GM12891 (cell line): ENCODE measurements around the gene ASB18.

Source experiments
- DNase-seq: peaks from one replicate; pipeline ENCODE4 v3.0.0; 2011; ENCODE audit warnings: low spot score; ENCODE audit not compliant: insufficient read length
- FAIRE-seq: peaks from 2 replicates; lab custom pipeline; 2011; peaks lifted over from hg19 to GRCh38; lab: Jason Lieb, UNC
- PAX5 ChIP-seq: IDR thresholded peaks from 2 replicates; pipeline ENCODE4 v1.6.1; 2011; ENCODE audit warnings: low read length, moderate library complexity, mild to moderate bottlenecking; ENCODE audit not compliant: insufficient read depth, severe bottlenecking
- POLR2A ChIP-seq: IDR thresholded peaks from 2 replicates; pipeline ENCODE4 v1.6.1; 2011; ENCODE audit warnings: low read depth, low read length, control low read depth
- POLR2AphosphoS5 ChIP-seq: IDR thresholded peaks from 2 replicates; pipeline ENCODE4 v1.6.1; 2011; ENCODE audit warnings: low read depth, low read length, control low read depth
- POU2F2 ChIP-seq: IDR thresholded peaks from 2 replicates; pipeline ENCODE4 v1.6.1; 2011; ENCODE audit warnings: low read depth, mild to moderate bottlenecking, control low read depth, low read length, moderate library complexity
- SPI1 ChIP-seq: IDR thresholded peaks from 2 replicates; pipeline ENCODE4 v1.6.1; 2011; ENCODE audit warnings: low read depth, low read length, control low read depth
- TAF1 ChIP-seq: IDR thresholded peaks from 2 replicates; pipeline ENCODE4 v1.6.1; 2011; ENCODE audit warnings: low read depth, low read length, control low read depth

Gene ASB18

DNA sequence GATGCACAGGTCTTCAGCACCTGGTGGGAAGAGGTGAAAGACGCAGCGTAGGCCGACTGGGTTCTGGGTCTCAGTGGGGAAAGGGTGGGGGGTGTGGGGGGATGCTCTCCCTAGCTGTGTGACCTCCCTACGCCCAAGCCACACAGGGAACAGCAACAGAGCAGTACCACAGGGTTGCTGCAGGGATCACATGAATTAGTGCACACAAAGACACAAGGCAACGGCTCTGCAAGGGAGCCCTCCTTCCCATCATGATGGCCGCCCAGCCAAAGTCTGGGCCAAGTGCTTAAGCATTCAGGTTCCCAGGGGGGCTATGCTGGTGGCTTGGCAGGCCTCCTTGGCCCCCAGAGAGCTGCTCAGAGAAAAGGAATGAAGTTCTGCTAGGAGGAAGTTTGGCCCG lies 67.8 kb downstream of the ASB18 start:
- no peak for FAIRE-seq
- TF ChIP-seq PAX5 = no peak
- no peak for TF ChIP-seq POU2F2
- TF ChIP-seq POLR2A = no peak
- no peak for TF ChIP-seq POLR2AphosphoS5
- no peak for TF ChIP-seq TAF1
- no peak for TF ChIP-seq SPI1

GRCh38 chr2:236195726-236196125 lies 68.5 kb downstream of the ASB18 start:
- no peak for DNase-seq
- no peak for TF ChIP-seq POU2F2
- TF ChIP-seq TAF1 = no peak
- FAIRE-seq = no peak

More for the DNA sequence above, 67.8 kb downstream of the ASB18 start:
- no peak for DNase-seq

GRCh38 chr2:236194786-236195185 lies 69.4 kb downstream of the ASB18 start:
- FAIRE-seq = no peak
- TF ChIP-seq PAX5 = no peak
- TF ChIP-seq POLR2A = no peak
- no peak for DNase-seq

- TF ChIP-seq POU2F2 = no peak
- no peak for TF ChIP-seq PAX5
- no peak for TF ChIP-seq POLR2AphosphoS5
- no peak for TF ChIP-seq TAF1
- no peak for TF ChIP-seq POLR2A
- no peak for TF ChIP-seq SPI1
- DNase-seq = no peak
- FAIRE-seq = no peak
Measured at GRCh38 chr2:236193026-236193425, 71.2 kb downstream of the ASB18 start.

GRCh38 chr2:236190674-236191073 lies 73.5 kb downstream of the ASB18 start:
- no peak for FAIRE-seq
- DNase-seq = no peak
- TF ChIP-seq TAF1 (no peak), SPI1 (no peak), PAX5 (no peak), POU2F2 (no peak), POLR2AphosphoS5 (no peak), POLR2A (no peak)

DNA sequence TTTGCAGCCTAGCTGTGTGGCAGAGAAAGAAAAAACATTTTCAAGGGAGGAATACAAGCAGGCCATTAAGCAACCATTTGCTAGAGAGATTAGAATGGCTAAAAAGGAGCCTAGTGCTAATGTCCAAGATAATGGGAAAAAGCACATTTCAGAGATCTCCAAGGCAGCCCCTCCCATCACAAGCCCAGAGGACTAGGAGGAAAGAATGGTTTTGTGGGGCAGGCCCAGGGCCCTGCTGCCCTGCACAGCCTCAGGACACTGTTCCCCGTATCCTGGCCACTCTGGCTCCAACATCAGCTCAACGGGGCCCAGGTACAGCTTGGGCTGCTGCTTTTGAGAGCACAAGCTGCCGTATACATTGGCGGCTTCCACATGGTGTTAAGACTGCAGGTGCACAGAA lies 79.5 kb downstream of the ASB18 start:
- TF ChIP-seq SPI1 = no peak
- no peak for TF ChIP-seq PAX5
- no peak for TF ChIP-seq POLR2AphosphoS5
- no peak for TF ChIP-seq TAF1
- no peak for TF ChIP-seq POU2F2
- TF ChIP-seq POLR2A = no peak
- FAIRE-seq (no peak), DNase-seq (no peak)

- no peak for TF ChIP-seq POLR2A
- no peak for TF ChIP-seq POLR2AphosphoS5
- no peak for TF ChIP-seq POU2F2
- DNase-seq = no peak
- FAIRE-seq = no peak
Measured at GRCh38 chr2:236180831-236181453, 83.3 kb downstream of the ASB18 start.

GRCh38 chr2:236180076-236180816 lies 84.0 kb downstream of the ASB18 start:
- no peak for DNase-seq
- FAIRE-seq = no peak
- TF ChIP-seq POU2F2 (no peak), SPI1 (no peak), POLR2AphosphoS5 (no peak), POLR2A (no peak), PAX5 (no peak), TAF1 (no peak)

DNA sequence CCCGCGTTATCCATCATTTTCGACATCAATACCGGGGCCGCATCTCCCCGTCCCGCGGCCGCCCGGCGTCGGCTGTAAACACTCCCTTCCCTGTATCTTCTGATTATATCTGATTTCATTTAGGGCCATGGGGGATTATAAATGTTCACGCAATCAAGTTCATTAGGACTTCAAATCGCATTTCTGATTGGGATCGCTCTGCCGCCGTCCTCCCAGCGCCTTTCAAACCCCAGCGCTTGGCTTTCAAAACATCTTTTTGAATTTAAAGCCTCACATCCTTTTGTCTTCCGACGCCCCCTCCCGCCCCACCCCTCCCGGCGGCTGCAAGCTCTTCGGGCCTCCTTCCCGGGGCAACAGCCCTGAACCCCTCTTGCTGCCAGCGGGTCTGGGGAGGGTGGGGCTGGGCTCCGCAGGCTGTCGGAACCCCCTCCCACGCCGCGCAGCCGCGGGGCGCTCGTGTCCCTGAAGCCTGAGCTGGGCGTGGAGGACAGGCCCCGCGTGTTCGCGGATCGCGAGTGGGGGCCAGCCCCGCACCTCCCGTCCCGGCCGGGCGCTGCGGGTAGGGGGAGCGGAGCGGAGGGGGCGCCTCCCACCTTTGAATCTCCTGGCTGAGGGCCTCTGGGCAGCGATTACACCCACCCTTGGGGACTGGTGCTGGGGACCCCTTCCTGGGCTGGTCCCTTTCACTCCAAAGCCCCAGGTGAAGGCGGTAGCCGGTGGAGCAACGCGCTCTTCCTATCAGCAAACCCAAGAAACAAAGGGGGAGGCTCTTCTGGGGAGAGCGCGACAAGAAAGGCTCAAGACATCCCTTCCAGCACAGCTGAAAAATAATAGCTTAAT lies 84.8 kb downstream of the ASB18 start:
- DNase-seq = no peak
- FAIRE-seq = no peak
- no peak for TF ChIP-seq POLR2A
- TF ChIP-seq PAX5 = no peak
- no peak for TF ChIP-seq POU2F2
- no peak for TF ChIP-seq POLR2AphosphoS5
- no peak for TF ChIP-seq SPI1
- TF ChIP-seq TAF1 = no peak

DNA sequence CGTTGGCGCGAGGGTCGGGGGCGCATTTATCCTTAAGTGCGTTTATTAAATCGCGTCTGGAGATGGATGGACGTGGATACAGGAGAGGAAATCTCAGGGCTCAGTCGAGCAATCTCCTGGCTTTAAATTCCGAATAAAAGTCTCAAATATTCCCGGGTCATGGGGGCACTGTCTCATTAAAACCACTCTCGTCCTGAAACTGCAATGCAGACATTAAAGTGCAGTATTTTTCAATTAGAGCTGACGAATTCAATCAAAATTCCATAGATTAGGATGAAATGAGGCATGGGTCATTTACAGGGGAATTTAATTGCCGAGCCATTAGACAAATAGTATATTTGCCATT lies 85.3 kb downstream of the ASB18 start:
- DNase-seq = no peak
- FAIRE-seq = no peak
- TF ChIP-seq PAX5 (no peak), POLR2A (no peak), SPI1 (no peak), POLR2AphosphoS5 (no peak), TAF1 (no peak), POU2F2 (no peak)
